ENCODE data around the gene DAPK2. TPM values are rescaled to one million over a fixed set of nuclear protein-coding genes. Genes with fewer than 3 reads are reported as not detected.

Gene DAPK2
- total and polyA plus RNA-seq, 2 donors (not counting 1 experiment from before 2014, with no cell fraction given), result 14.4 to 21.4 TPM

DNA sequence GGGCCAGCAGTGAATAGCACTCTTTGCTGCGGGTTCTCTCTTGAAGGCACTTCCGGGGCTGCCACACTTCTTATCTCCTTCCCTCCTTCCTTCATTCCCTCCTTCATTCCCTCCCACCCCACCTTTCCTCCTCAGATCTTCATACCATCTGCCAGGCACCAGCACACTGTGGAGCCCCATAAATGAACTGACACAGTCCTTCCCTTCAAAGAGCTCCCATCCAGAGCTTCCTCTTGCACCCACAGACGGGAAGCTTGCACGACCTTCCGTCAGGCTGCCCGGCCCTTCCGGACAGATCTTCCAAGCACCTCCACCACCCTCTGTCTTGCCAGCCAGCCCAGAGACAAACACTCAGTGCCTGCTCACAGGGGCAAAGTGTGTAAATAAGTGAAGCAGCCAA, 147.1 kb downstream of the DAPK2 start:
- Histone ChIP-seq H3K27me3 (ENCODE audit: control insufficient read depth, insufficient read depth, low read length) (peaks cover 3% of the 10 kb centered on the region), H3K9me3 (ENCODE audit: control insufficient read depth, insufficient read depth, low read depth, low read length) (no peaks in the 10 kb centered on the region), H3K27ac (ENCODE audit: insufficient read depth, low read length) (no peak overlapping the region), H4K20me1 (ENCODE audit: control insufficient read depth, extremely low read depth, insufficient read depth, low read length) (no peaks in the 10 kb centered on the region), H3K9ac (ENCODE audit: insufficient read depth, low read length) (no peak overlapping the region), H3K4me3 (replicated peaks in 1 of 4; ENCODE audit: control extremely low read depth in 1 of 4, insufficient read depth in 1 of 4, low read depth in 3 of 4, low read length in 4 of 4) (no peak overlapping the region), H3K4me1 (ENCODE audit: control insufficient read depth, extremely low read depth, insufficient read depth, low read length) (peaks cover 12% of the 10 kb centered on the region), H3K79me2 (ENCODE audit: control insufficient read depth, insufficient read depth, low read length) (no peaks in the 10 kb centered on the region), H3K36me3 (ENCODE audit: control insufficient read depth, insufficient read depth, low read length) (no peaks in the 10 kb centered on the region), H2AFZ (ENCODE audit: low read length) (no peak overlapping the region), H3K4me2 (ENCODE audit: extremely low read depth, insufficient read depth, low read length) (no peak overlapping the region)
- no peak for DNase-seq (ENCODE audit: low read depth in 2 of 2)
- TF ChIP-seq EZH2 (IDR thresholded peaks at IDR 0.05; ENCODE audit: low read length, missing control alignments), result no peak
- TF ChIP-seq, protein P1, sequence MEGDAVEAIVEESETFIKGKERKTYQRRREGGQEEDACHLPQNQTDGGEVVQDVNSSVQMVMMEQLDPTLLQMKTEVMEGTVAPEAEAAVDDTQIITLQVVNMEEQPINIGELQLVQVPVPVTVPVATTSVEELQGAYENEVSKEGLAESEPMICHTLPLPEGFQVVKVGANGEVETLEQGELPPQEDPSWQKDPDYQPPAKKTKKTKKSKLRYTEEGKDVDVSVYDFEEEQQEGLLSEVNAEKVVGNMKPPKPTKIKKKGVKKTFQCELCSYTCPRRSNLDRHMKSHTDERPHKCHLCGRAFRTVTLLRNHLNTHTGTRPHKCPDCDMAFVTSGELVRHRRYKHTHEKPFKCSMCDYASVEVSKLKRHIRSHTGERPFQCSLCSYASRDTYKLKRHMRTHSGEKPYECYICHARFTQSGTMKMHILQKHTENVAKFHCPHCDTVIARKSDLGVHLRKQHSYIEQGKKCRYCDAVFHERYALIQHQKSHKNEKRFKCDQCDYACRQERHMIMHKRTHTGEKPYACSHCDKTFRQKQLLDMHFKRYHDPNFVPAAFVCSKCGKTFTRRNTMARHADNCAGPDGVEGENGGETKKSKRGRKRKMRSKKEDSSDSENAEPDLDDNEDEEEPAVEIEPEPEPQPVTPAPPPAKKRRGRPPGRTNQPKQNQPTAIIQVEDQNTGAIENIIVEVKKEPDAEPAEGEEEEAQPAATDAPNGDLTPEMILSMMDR (conservative IDR thresholded peaks at IDR 0.05 in 1 of 2, IDR thresholded peaks at IDR 0.05 in 1 of 2; ENCODE audit: low read depth in 1 of 2, low read length in 2 of 2), result no peak

DNA sequence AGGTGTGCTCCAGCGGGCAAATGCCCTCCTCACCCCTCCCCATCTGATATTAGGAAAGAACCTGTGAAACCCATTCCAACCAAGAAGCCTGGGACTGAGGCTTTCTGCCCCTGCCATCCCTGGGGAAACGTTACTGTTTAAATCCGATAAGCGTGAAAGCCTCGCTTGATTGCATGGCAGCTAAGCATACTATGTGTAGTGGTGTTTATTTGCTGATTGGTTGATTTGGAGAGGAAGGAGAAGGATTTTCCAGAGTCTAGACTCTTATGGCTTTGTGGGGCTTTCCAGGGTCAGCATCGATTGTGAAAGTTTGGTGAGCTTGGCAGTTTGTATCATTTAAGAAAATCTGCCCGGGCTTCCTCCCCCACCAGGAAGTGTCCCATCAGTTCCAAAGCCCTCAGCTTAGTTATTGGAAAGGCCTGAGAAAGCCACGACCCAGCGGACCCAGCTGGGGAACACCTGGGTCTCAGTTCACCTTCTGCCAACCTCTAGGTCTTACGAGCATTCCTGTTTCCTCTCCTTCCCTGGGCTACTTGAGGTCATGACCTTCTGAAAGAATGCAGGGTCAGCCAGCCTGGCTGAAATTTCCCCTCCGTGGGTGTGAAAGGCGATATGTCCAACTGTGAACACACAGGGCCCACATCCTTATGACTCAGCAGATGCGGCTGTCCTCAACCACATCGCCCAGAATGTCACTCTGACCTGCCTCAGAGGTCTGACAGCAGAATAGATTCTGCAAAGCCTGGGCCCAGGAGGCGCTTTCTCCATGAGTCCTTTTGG, 149.8 kb downstream of the DAPK2 start:
- no peaks in the 10 kb centered on the region for H4K20me1 ChIP-seq (ENCODE audit: control insufficient read depth, extremely low read depth, insufficient read depth, low read length)
- H3K27me3 ChIP-seq (ENCODE audit: control insufficient read depth, insufficient read depth, low read length), result peaks cover 3% of the 10 kb centered on the region
- peak overlapping the region; percentile 40 for H3K4me2 ChIP-seq (ENCODE audit: extremely low read depth, insufficient read depth, low read length)
- H3K4me1 ChIP-seq (ENCODE audit: control insufficient read depth, extremely low read depth, insufficient read depth, low read length), result peaks cover 12% of the 10 kb centered on the region
- TF ChIP-seq EZH2 (IDR thresholded peaks at IDR 0.05; ENCODE audit: low read length, missing control alignments), result no peak
- peak; percentile 62 to 80 for DNase-seq (ENCODE audit: low read depth in 2 of 2)
- no peaks in the 10 kb centered on the region for H3K9me3 ChIP-seq (ENCODE audit: control insufficient read depth, insufficient read depth, low read depth, low read length)
- H3K4me3 ChIP-seq (replicated peaks in 1 of 4; ENCODE audit: control extremely low read depth in 1 of 4, insufficient read depth in 1 of 4, low read depth in 3 of 4, low read length in 4 of 4), result no peak overlapping the region
- no peaks in the 10 kb centered on the region for H3K36me3 ChIP-seq (ENCODE audit: control insufficient read depth, insufficient read depth, low read length)
- no peak overlapping the region for H3K27ac ChIP-seq (ENCODE audit: insufficient read depth, low read length)
- H3K79me2 ChIP-seq (ENCODE audit: control insufficient read depth, insufficient read depth, low read length), result no peaks in the 10 kb centered on the region
- no peak overlapping the region for H2AFZ ChIP-seq (ENCODE audit: low read length)
- H3K9ac ChIP-seq (ENCODE audit: insufficient read depth, low read length), result no peak overlapping the region

DNA sequence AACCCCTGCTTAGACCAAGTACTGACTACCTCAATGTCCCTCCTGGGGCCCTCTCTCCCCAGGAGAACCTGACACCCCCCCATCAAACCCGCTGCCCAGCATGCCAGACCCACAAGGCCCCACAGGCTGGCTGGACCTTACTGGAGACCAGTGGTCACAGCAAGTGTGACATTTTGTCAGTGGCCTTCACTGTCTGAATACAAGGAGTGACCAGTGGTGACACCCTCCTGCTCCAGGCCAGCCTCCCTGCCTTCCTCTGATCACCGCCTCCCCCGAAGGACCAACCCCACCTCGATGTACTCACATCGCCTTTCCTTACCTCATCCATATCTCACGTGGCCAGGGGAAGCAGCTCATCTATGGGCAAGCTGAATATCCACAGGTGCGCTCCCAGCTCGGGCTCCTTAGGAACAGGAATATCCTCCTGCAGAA, 150.5 kb downstream of the DAPK2 start:
- Histone ChIP-seq H3K36me3 (ENCODE audit: control insufficient read depth, insufficient read depth, low read length) (no peaks in the 10 kb centered on the region), H3K9ac (ENCODE audit: insufficient read depth, low read length) (no peak overlapping the region), H3K4me1 (ENCODE audit: control insufficient read depth, extremely low read depth, insufficient read depth, low read length) (peaks cover 12% of the 10 kb centered on the region), H3K27me3 (ENCODE audit: control insufficient read depth, insufficient read depth, low read length) (peaks cover 3% of the 10 kb centered on the region), H3K9me3 (ENCODE audit: control insufficient read depth, insufficient read depth, low read depth, low read length) (no peaks in the 10 kb centered on the region), H3K4me2 (ENCODE audit: extremely low read depth, insufficient read depth, low read length) (no peak overlapping the region), H3K4me3 (replicated peaks in 1 of 4; ENCODE audit: control extremely low read depth in 1 of 4, insufficient read depth in 1 of 4, low read depth in 3 of 4, low read length in 4 of 4) (no peak overlapping the region), H2AFZ (ENCODE audit: low read length) (no peak overlapping the region), H4K20me1 (ENCODE audit: control insufficient read depth, extremely low read depth, insufficient read depth, low read length) (no peaks in the 10 kb centered on the region), H3K79me2 (ENCODE audit: control insufficient read depth, insufficient read depth, low read length) (no peaks in the 10 kb centered on the region), H3K27ac (ENCODE audit: insufficient read depth, low read length) (no peak overlapping the region)
- TF ChIP-seq EZH2 (IDR thresholded peaks at IDR 0.05; ENCODE audit: low read length, missing control alignments), result no peak
- TF ChIP-seq, protein P1 (conservative IDR thresholded peaks at IDR 0.05 in 1 of 2, IDR thresholded peaks at IDR 0.05 in 1 of 2; ENCODE audit: low read depth in 1 of 2, low read length in 2 of 2), result no peak
- no peak for DNase-seq (ENCODE audit: low read depth in 2 of 2)

All from fibroblast of lung (primary cell).